CD14-positive monocyte (primary cell): ENCODE measurements around the gene PABPN1L. TPM values are rescaled to one million over a fixed set of nuclear protein-coding genes. Genes with fewer than 3 reads are reported as not detected.

Source experiments
- DNase-seq, 3 donors: peaks; one replicate each; pipeline ENCODE4 v3.0.0-alpha.2; 2011 to 2022
- H2AFZ ChIP-seq: 2 replicates; pipeline ENCODE4 v1.6.0; 2012; ENCODE audit warnings: mild to moderate bottlenecking, low read depth, low read length, inconsistent platforms; ENCODE audit not compliant: insufficient read depth, poor library complexity, severe bottlenecking
- H3K27ac ChIP-seq, 2 donors: 1 replicate in 1 of 2; 2 replicates in 1 of 2; pipeline ENCODE4 v1.5.1; 2012 to 2013; ENCODE audit warnings: low read length in 2 of 2, control low read depth in 1 of 2, inconsistent platforms in 1 of 2, low read depth in 1 of 2, mild to moderate bottlenecking in 1 of 2
- H3K27me3 ChIP-seq, 2 donors: one replicate each; pipeline versions ENCODE4 v1.6.0 to v1.6.1; 2011 to 2013; ENCODE audit warnings: low read length in 2 of 2; ENCODE audit not compliant: control insufficient read depth in 2 of 2, insufficient read depth in 2 of 2
- H3K36me3 ChIP-seq, 2 donors: replicated peaks in 1 of 2; 1 replicate in 1 of 2; 2 replicates in 1 of 2; pipeline versions ENCODE4 v1.5.1 to v1.6.1; 2012 to 2013; ENCODE audit warnings: low read length in 2 of 2, control low read depth in 1 of 2, inconsistent platforms in 1 of 2, mild to moderate bottlenecking in 1 of 2; ENCODE audit not compliant: insufficient read depth in 2 of 2, control insufficient read depth in 1 of 2
- H3K4me1 ChIP-seq, 2 donors: 1 replicate in 1 of 2; 2 replicates in 1 of 2; pipeline versions ENCODE4 v1.5.1 to v1.6.1; 2012 to 2013; ENCODE audit warnings: low read length in 2 of 2, control low read depth in 1 of 2, inconsistent platforms in 1 of 2, mild to moderate bottlenecking in 1 of 2, moderate library complexity in 1 of 2; ENCODE audit not compliant: insufficient read depth in 2 of 2, control insufficient read depth in 1 of 2
- H3K4me2 ChIP-seq: replicated peaks from 2 replicates; pipeline ENCODE3; 2012; ENCODE audit warnings: low read length, moderate library complexity, mild to moderate bottlenecking; ENCODE audit not compliant: poor library complexity, severe bottlenecking; ENCODE audit errors: extremely low read depth
- H3K4me3 ChIP-seq, 3 experiments: fragments of 200-600 bp in 1 of 3; sonication (generic) in 1 of 3; replicated peaks in 1 of 3; 1 replicate in 2 of 3; 2 replicates in 1 of 3; pipeline ENCODE4 v1.5.1; 2011 to 2013; ENCODE audit warnings: low read length in 3 of 3, mild to moderate bottlenecking in 3 of 3, control low read depth in 2 of 3, low read depth in 2 of 3, inconsistent platforms in 1 of 3, moderate library complexity in 1 of 3
- H3K79me2 ChIP-seq: 2 replicates; pipeline ENCODE4 v1.6.0; 2012; ENCODE audit warnings: mild to moderate bottlenecking, control low read depth, inconsistent platforms, low read length, moderate library complexity; ENCODE audit not compliant: insufficient read depth
- H3K9ac ChIP-seq: 2 replicates; pipeline ENCODE4 v1.6.0; 2017; ENCODE audit warnings: low read length, mild to moderate bottlenecking; ENCODE audit not compliant: insufficient read depth, poor library complexity, severe bottlenecking
- H3K9me3 ChIP-seq, 2 donors: replicated peaks in 1 of 2; 1 replicate in 1 of 2; 2 replicates in 1 of 2; pipeline versions ENCODE4 v1.5.1 to v1.6.1; 2012 to 2013; ENCODE audit warnings: low read length in 2 of 2, control low read depth in 1 of 2; ENCODE audit not compliant: control insufficient read depth in 1 of 2, insufficient read depth in 1 of 2
- H4K20me1 ChIP-seq: 2 replicates; pipeline ENCODE4 v1.6.0; 2012; ENCODE audit warnings: mild to moderate bottlenecking, low read length, control low read depth, moderate library complexity; ENCODE audit not compliant: insufficient read depth
- H3K27ac Mint-ChIP-seq, 7 donors: one replicate each; pipeline ENCODE4 v1.8.0; 2020; ENCODE audit warnings: mild to moderate bottlenecking in 7 of 7, mixed read lengths in 7 of 7, moderate library complexity in 6 of 7, inconsistent platforms in 2 of 7
- H3K27me3 Mint-ChIP-seq, 3 donors: one replicate each; pipeline ENCODE4 v1.8.0; 2021 to 2022; ENCODE audit warnings: low read depth in 3 of 3, mild to moderate bottlenecking in 3 of 3, mixed read lengths in 3 of 3, moderate library complexity in 3 of 3, inconsistent platforms in 1 of 3
- H3K36me3 Mint-ChIP-seq, 2 donors: one replicate each; pipeline ENCODE4 v1.8.0; 2020; ENCODE audit warnings: mixed read lengths in 2 of 2, inconsistent platforms in 1 of 2, mild to moderate bottlenecking in 1 of 2
- H3K4me1 Mint-ChIP-seq: one replicate; pipeline ENCODE4 v1.8.0; 2020; ENCODE audit warnings: mild to moderate bottlenecking, mixed read lengths
- H3K4me3 Mint-ChIP-seq, 2 donors: one replicate each; pipeline ENCODE4 v1.8.0; 2020; ENCODE audit warnings: mild to moderate bottlenecking in 2 of 2, mixed read lengths in 2 of 2, moderate library complexity in 1 of 2
- H3K9me3 Mint-ChIP-seq, 7 donors: one replicate each; pipeline ENCODE4 v1.8.0; 2020 to 2022; ENCODE audit warnings: mixed read lengths in 7 of 7, mild to moderate bottlenecking in 6 of 7, moderate library complexity in 6 of 7, inconsistent platforms in 2 of 7
- WGBS: methylation state at CpG from one replicate; pipeline ENCODE4 v1.1.5; 2013; ENCODE audit warnings: missing lambda C conversion rate; ENCODE audit not compliant: insufficient coverage; 5-methylcytosine and 5-hydroxymethylcytosine counted together
- intact Hi-C, 2 donors: fragments of 100-400 bp; cut with micrococcal nuclease; formaldehyde crosslinking; loops; one replicate each; pipeline versions ENCODE4 v1.15.0 to v1.15.1; 2023
- polyA plus RNA-seq, 3 donors: library from polyadenylated mRNA; depleted of rRNA in 1 of 3; unstranded in 2 of 3; stranded (reverse) in 1 of 3; fragments of 300-500 nt in 2 of 3; fragments of >200 nt in 1 of 3; fragmentation: Illumina TruSeq in 2 of 3; gene quantifications; 1 replicate in 2 of 3; 2 replicates in 1 of 3; pipeline ENCODE4 v1.2.3, GENCODE V29; 2012 to 2021
- TF ChIP-seq, protein P1 (sequence below): fragments of 200-600 bp; IDR thresholded peaks from one replicate; pipeline ENCODE4 v1.8.0; 2022; ENCODE audit warnings: antibody characterized with exemption, mild to moderate bottlenecking

Gene PABPN1L
- polyA plus RNA-seq, 3 donors = 0.39 TPM; not detected in 2

DNA sequence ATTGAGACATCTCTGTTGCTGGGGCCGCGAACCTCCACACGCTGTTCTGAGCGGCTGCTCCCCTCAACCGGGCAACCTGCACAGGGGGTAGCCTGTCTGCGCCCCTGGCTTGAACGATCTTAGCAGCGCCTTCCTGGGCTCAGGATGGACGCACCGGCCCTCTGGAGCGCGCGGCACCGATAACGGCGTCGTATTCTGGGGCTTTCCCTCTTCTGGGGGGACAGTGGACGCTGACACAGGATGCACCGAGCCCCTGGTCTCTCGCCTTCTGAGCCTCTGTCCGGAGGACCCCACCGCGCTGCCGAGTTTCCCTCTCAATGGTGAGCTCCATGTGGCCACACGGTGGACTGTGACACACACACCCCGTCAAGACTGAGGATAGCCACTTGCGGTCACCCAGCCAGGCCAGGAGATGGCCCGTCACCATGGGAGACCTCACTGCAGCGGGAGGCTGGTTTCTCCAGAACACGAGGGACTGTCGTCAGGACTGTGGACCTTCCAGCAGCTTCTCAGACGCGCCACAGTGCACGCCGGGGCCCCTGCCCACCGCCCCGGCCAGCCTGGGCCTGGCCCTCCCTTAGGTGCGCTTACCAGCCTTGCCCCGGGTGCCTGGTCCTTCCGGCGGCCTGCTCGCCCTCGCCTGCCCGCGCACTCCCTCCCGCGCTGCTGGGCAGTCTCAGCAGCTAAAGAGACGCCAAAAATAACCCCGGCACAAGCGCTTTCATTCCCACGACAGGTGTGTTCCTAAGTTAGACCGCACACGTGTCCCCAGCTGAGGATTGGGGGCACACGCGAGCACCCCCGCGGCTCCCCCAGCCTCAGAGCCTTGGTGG, 30.0 kb upstream of the PABPN1L start:
- Histone ChIP-seq H3K4me2 (no peak overlapping the region), H2AFZ (no peak overlapping the region), H3K27ac (no peak overlapping the region), H3K79me2 (peaks cover 3% of the 10 kb centered on the region), H3K4me3 (no peak overlapping the region), H3K36me3 (peaks cover 84 to 88% of the 10 kb centered on the region in 2 donors), H3K27me3 (no peaks in the 10 kb centered on the region), H3K4me1 (no peaks in the 10 kb centered on the region), H3K9ac (no peak overlapping the region), H4K20me1 (peaks cover 98% of the 10 kb centered on the region), H3K9me3 (peaks cover 0 to 3% of the 10 kb centered on the region in 2 donors)
- DNase-seq = no peak
- 96% methylated on average over 49 of the region's 57 CpGs for WGBS
- H3K9me3 Mint-ChIP-seq = peaks cover 0 to 5% (median 2%) of the 10 kb centered on the region in 7 donors
- intact Hi-C loops = no loop called here
- no peaks in the 10 kb centered on the region for H3K27me3 Mint-ChIP-seq
- TF ChIP-seq, protein P1, sequence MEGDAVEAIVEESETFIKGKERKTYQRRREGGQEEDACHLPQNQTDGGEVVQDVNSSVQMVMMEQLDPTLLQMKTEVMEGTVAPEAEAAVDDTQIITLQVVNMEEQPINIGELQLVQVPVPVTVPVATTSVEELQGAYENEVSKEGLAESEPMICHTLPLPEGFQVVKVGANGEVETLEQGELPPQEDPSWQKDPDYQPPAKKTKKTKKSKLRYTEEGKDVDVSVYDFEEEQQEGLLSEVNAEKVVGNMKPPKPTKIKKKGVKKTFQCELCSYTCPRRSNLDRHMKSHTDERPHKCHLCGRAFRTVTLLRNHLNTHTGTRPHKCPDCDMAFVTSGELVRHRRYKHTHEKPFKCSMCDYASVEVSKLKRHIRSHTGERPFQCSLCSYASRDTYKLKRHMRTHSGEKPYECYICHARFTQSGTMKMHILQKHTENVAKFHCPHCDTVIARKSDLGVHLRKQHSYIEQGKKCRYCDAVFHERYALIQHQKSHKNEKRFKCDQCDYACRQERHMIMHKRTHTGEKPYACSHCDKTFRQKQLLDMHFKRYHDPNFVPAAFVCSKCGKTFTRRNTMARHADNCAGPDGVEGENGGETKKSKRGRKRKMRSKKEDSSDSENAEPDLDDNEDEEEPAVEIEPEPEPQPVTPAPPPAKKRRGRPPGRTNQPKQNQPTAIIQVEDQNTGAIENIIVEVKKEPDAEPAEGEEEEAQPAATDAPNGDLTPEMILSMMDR = no peak
- H3K27ac Mint-ChIP-seq = no peak overlapping the region
- H3K4me1 Mint-ChIP-seq = no peaks in the 10 kb centered on the region
- H3K4me3 Mint-ChIP-seq = no peak overlapping the region
- peaks cover 47 to 74% of the 10 kb centered on the region in 2 donors for H3K36me3 Mint-ChIP-seq

DNA sequence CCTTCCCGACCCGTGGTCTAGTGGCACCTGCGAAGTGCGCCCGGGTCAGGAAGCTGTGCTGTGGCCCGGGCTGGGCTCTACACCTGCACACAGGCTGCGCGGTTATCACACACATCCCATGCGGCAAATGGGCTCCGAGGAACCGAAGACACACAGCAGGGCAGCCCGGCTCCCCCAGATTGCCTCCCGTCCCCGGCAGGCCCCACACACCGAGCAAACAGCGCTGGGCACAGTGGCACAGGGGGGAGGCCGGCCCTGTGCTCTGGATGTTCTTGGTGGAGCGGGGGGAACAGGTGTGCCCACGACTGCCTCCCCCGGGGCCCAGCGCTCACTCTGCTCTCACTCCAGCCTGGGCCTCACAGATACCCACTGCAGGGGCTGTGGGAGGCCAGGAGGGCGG, 28.9 kb upstream of the PABPN1L start:
- WGBS = 97% methylated on average over 20 of the region's 22 CpGs
- peaks cover 84 to 88% of the 10 kb centered on the region in 2 donors for H3K36me3 ChIP-seq
- TF ChIP-seq, protein P1 = no peak
- H3K9me3 Mint-ChIP-seq = peaks cover 4 to 16% (median 10%) of the 10 kb centered on the region in 7 donors
- no peak overlapping the region for H3K4me3 ChIP-seq
- no peak for DNase-seq
- peak overlapping the region in 1 of 7 donors; percentile 38 for H3K27ac Mint-ChIP-seq
- H3K9ac ChIP-seq = no peak overlapping the region
- H3K9me3 ChIP-seq = peaks cover 3 to 14% of the 10 kb centered on the region in 2 donors
- no peaks in the 10 kb centered on the region for H3K4me1 Mint-ChIP-seq
- no peak overlapping the region for H2AFZ ChIP-seq
- no peak overlapping the region for H3K4me3 Mint-ChIP-seq
- no peaks in the 10 kb centered on the region for H3K79me2 ChIP-seq
- H3K27me3 Mint-ChIP-seq = peaks cover 0 to 5% (median 1%) of the 10 kb centered on the region in 3 donors
- no peaks in the 10 kb centered on the region for H3K27me3 ChIP-seq
- intact Hi-C loops = no loop called here
- peaks cover 54 to 75% of the 10 kb centered on the region in 2 donors for H3K36me3 Mint-ChIP-seq
- no peak overlapping the region for H3K27ac ChIP-seq
- H3K4me2 ChIP-seq = no peak overlapping the region
- no peaks in the 10 kb centered on the region for H3K4me1 ChIP-seq
- peaks cover 98% of the 10 kb centered on the region for H4K20me1 ChIP-seq
